GM12874 (cell line): ENCODE data around the gene MRC2.

ENCODE experiments used
- TF ChIP-seq, protein P1 (sequence below): IDR thresholded peaks from 2 replicates; pipeline ENCODE4 v1.5.1; 2011; ENCODE audit warnings: low read depth, mild to moderate bottlenecking, control low read depth, low read length, moderate library complexity; ENCODE audit not compliant: insufficient read depth

The MRC2 gene

GRCh38 chr17:62681061-62681938, 53.8 kb downstream of the MRC2 start:
- TF ChIP-seq, protein P1, sequence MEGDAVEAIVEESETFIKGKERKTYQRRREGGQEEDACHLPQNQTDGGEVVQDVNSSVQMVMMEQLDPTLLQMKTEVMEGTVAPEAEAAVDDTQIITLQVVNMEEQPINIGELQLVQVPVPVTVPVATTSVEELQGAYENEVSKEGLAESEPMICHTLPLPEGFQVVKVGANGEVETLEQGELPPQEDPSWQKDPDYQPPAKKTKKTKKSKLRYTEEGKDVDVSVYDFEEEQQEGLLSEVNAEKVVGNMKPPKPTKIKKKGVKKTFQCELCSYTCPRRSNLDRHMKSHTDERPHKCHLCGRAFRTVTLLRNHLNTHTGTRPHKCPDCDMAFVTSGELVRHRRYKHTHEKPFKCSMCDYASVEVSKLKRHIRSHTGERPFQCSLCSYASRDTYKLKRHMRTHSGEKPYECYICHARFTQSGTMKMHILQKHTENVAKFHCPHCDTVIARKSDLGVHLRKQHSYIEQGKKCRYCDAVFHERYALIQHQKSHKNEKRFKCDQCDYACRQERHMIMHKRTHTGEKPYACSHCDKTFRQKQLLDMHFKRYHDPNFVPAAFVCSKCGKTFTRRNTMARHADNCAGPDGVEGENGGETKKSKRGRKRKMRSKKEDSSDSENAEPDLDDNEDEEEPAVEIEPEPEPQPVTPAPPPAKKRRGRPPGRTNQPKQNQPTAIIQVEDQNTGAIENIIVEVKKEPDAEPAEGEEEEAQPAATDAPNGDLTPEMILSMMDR = no peak

GRCh38 chr17:62681939-62682381, 54.5 kb downstream of the MRC2 start:
- TF ChIP-seq, protein P1 = no peak

DNA sequence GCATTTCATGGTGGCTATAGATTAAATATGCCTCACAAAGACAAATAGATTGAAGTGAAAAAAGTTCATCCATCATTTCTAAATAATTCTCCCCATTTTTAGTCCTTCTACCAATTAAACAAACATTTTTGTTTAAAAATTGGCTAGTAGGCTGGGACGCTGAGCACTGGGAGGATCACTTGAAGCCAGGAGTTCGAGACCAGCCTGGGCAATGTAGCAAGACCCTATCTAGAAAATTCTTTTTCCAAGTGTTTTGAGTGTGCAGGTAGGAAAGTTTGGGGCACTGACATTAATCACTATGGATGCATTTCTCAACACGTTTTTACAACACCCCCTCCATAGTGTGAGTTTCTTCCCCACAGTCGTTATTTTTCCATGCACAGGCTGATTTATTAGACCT, 56.7 kb downstream of the MRC2 start:
- TF ChIP-seq, protein P1 = no peak

- TF ChIP-seq, protein P1 = no peak
Observed at GRCh38 chr17:62687997-62688396, 60.5 kb downstream of the MRC2 start.

DNA sequence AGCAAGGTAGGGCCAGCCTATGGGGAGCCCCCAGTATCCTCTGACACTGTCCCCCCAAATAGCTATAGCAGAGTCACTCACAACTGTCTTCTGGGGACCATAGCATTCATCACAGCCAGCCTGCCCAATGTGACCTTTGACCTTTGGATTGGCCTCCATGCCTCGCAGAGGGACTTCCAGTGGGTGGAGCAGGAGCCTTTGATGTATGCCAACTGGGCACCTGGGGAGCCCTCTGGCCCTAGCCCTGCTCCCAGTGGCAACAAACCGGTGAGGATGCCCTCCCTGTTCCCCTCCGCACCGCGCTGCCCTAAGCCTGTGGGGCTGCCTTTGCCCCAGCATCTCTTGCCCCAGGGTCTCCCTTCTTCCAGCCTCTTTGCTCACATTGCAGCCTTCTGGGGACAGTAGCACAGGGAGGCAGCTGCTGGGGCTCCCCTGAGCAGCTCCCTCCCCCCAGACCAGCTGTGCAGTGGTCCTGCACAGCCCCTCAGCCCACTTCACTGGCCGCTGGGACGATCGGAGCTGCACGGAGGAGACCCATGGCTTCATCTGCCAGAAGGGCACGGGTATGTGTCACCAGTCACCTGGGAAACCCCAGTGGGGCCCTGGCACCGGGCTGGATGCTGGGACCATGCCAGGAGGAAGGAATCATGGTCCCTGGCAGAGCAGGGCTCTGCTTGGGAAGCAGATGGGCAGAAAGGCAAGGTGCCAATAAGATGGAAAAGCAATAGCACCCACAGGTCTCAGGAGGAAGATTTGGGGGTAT, 61.1 kb downstream of the MRC2 start:
- TF ChIP-seq, protein P1 = no peak

- TF ChIP-seq, protein P1 = no peak
Observed at GRCh38 chr17:62689441-62690167, 62.1 kb downstream of the MRC2 start.
